MCF 10A (cell line): ENCODE results near the gene ARHGEF37. TPM values are rescaled to one million over a fixed set of nuclear protein-coding genes. Genes with fewer than 3 reads are reported as not detected.
"Not testable (repeated sequence)": the region's sequence is repeated elsewhere in the genome, so short reads cannot be mapped to it uniquely, and the experiment has no call there.

ENCODE experiments used
- BruUV-seq: library from RNA; stranded (reverse); fragments of 400-500 nt; replicated peaks from 2 replicates; lab custom pipeline; 2021; lab: Mats Ljungman, UMichigan
- CTCF ChIA-PET: fragments of 300-600 bp; sonication (Branson Sonifier 250); formaldehyde crosslinking; extraction: SDS; loops from one replicate; lab custom pipeline; 2021; ENCODE audit warnings: antibody characterized with exemption, inconsistent platforms; lab: Yijun Ruan, JAX
- POLR2A ChIA-PET: fragments of 300-600, 350-650 bp; sonication (Branson Sonifier 250); formaldehyde crosslinking; extraction: SDS; loops from one replicate; lab custom pipeline; 2020; ENCODE audit warnings: antibody characterized with exemption, inconsistent platforms; lab: Yijun Ruan, JAX
- DNase-seq: peaks from one replicate; pipeline ENCODE4 v3.0.0-alpha.2; 2018; ENCODE audit not compliant: unreplicated experiment
- H3K27ac Mint-ChIP-seq: one replicate; pipeline ENCODE4 v1.8.0; 2022; ENCODE audit warnings: mild to moderate bottlenecking, low read depth, mixed read lengths; ENCODE audit not compliant: unreplicated experiment
- H3K27me3 Mint-ChIP-seq: one replicate; pipeline ENCODE4 v1.8.0; 2022; ENCODE audit warnings: mixed read lengths; ENCODE audit not compliant: insufficient read depth, unreplicated experiment
- H3K36me3 Mint-ChIP-seq: one replicate; pipeline ENCODE4 v1.8.0; 2022; ENCODE audit warnings: mild to moderate bottlenecking, moderate library complexity, mixed read lengths; ENCODE audit not compliant: insufficient read depth, unreplicated experiment
- H3K4me1 Mint-ChIP-seq: one replicate; pipeline ENCODE4 v1.8.0; 2022; ENCODE audit warnings: mixed read lengths; ENCODE audit not compliant: insufficient read depth, unreplicated experiment
- H3K4me3 Mint-ChIP-seq: one replicate; pipeline ENCODE4 v1.8.0; 2022; ENCODE audit warnings: mild to moderate bottlenecking, moderate library complexity, mixed read lengths; ENCODE audit not compliant: unreplicated experiment
- H3K9me3 Mint-ChIP-seq: one replicate; pipeline ENCODE4 v1.8.0; 2022; ENCODE audit warnings: mixed read lengths; ENCODE audit not compliant: unreplicated experiment
- intact Hi-C: fragments of 100-400 bp; cut with micrococcal nuclease; formaldehyde crosslinking; loops from 2 replicates; pipeline ENCODE4 v1.14.1; 2022
- total RNA-seq: library from RNA; stranded (reverse); gene quantifications from 2 replicates; pipeline ENCODE4 v1.2.3, GENCODE V29; 2022
- TF ChIP-seq, protein P1 (sequence below): fragments of 200-600 bp; IDR thresholded peaks from one replicate; pipeline ENCODE4 v1.8.0; 2022; ENCODE audit warnings: antibody characterized with exemption, mild to moderate bottlenecking; ENCODE audit not compliant: unreplicated experiment

The ARHGEF37 gene
- total RNA-seq, 1 experiment from 2014 or later: 3.9 TPM

- CTCF ChIA-PET: interaction anchor here (0.7 to 4.8 kb wide), 7 partner anchors 10 to 183 kb away, joined by 3 to 40 read pairs (median 3); no protein-coding TSS in a partner anchor
Measured at GRCh38 chr5:149646564-149646963, 65.3 kb downstream of the ARHGEF37 start.

GRCh38 chr5:149647334-149647733 lies 66.0 kb downstream of the ARHGEF37 start:
- ChIA-PET CTCF (no interaction called here), POLR2A (interaction anchor here (0.7 kb wide), 1 partner anchor 28 kb away, joined by 3 read pairs; no protein-coding TSS in a partner anchor)
- no peak for DNase-seq
- no peak overlapping the region for H3K4me3 Mint-ChIP-seq
- H3K4me1 Mint-ChIP-seq: peaks cover 3% of the 10 kb centered on the region
- intact Hi-C loops: no loop called here
- H3K27me3 Mint-ChIP-seq: no peaks in the 10 kb centered on the region
- TF ChIP-seq, protein P1, sequence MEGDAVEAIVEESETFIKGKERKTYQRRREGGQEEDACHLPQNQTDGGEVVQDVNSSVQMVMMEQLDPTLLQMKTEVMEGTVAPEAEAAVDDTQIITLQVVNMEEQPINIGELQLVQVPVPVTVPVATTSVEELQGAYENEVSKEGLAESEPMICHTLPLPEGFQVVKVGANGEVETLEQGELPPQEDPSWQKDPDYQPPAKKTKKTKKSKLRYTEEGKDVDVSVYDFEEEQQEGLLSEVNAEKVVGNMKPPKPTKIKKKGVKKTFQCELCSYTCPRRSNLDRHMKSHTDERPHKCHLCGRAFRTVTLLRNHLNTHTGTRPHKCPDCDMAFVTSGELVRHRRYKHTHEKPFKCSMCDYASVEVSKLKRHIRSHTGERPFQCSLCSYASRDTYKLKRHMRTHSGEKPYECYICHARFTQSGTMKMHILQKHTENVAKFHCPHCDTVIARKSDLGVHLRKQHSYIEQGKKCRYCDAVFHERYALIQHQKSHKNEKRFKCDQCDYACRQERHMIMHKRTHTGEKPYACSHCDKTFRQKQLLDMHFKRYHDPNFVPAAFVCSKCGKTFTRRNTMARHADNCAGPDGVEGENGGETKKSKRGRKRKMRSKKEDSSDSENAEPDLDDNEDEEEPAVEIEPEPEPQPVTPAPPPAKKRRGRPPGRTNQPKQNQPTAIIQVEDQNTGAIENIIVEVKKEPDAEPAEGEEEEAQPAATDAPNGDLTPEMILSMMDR: no peak
- BruUV-seq: no TSS peak
- H3K36me3 Mint-ChIP-seq: no peaks in the 10 kb centered on the region
- no peak overlapping the region for H3K27ac Mint-ChIP-seq
- no peaks in the 10 kb centered on the region for H3K9me3 Mint-ChIP-seq

More at GRCh38 chr5:149646564-149646963, 65.3 kb downstream of the ARHGEF37 start:
- Mint-ChIP-seq H3K4me1 (peaks cover 5% of the 10 kb centered on the region), H3K27ac (no peak overlapping the region), H3K36me3 (no peaks in the 10 kb centered on the region), H3K9me3 (no peaks in the 10 kb centered on the region), H3K27me3 (no peaks in the 10 kb centered on the region), H3K4me3 (no peak overlapping the region)
- no TSS peak for BruUV-seq
- DNase-seq: peak; percentile 77
- POLR2A ChIA-PET: interaction anchor here (0.7 to 1.6 kb wide), 2 partner anchors 10 to 29 kb away, joined by 3 to 6 read pairs; no protein-coding TSS in a partner anchor
- intact Hi-C loops: no loop called here
- TF ChIP-seq, protein P1: no peak

DNA sequence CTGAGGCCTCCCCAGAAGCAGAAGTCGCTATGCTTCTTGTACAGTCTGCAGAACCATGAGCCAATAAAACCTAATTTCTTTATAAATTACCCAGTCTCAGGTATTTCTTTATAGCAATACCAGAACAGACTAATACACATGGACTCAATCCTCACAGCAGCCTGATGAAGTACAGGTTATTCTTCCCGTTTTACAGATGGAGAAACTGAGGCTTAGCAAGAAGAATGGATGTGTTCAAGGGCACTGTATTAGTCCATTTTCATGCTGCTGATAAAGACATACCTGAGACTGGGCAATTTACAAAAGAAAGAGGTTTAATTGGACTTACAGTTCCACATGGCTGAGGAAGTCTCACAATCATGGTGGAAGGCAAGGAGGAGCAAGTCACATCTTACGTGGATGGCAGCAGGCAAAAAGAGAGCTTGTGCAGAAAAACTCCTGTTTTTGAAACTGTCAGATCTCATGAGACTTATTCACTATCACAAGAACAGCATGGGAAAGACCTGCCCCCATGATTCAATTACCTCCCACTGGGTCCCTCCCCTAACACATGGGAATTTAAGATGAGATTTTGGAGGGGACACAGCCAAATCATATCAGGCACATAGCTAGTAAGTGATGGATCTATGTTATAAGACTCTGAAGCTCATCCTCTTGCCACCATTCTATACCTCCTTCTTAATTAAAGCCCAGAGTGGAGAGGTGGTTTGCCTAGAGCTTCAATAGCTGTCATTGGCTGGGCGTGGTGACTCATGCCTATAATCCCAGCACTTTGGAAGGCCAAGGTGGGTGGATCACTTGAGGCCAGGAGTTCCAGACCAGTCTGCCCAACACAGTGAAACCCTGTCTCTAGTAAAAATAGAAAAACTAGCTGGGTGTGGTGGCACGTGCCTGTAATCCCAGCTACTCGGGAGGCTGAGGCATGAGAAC lies 67.4 kb downstream of the ARHGEF37 start:
- DNase-seq, H3K27ac Mint-ChIP-seq, H3K4me1 Mint-ChIP-seq, H3K9me3 Mint-ChIP-seq, BruUV-seq, H3K36me3 Mint-ChIP-seq, H3K4me3 Mint-ChIP-seq, H3K27me3 Mint-ChIP-seq, intact Hi-C loops: not testable (repeated sequence)
- ChIA-PET POLR2A (interaction anchor here (0.7 to 1.2 kb wide), 6 partner anchors 8 to 154 kb away, joined by 3 to 6 read pairs (median 3); no protein-coding TSS in a partner anchor), CTCF (interaction anchor here (0.6 to 1.4 kb wide), 8 partner anchors 8 to 1526 kb away, joined by 3 to 9 read pairs (median 4); no protein-coding TSS in a partner anchor)

GRCh38 chr5:149649730-149650129 lies 68.4 kb downstream of the ARHGEF37 start:
- POLR2A ChIA-PET: interaction anchor here (0.7 to 1.2 kb wide), 2 partner anchors 13 to 15 kb away, joined by 3 to 5 read pairs; no protein-coding TSS in a partner anchor
- H3K9me3 Mint-ChIP-seq, H3K27ac Mint-ChIP-seq, DNase-seq, BruUV-seq, H3K27me3 Mint-ChIP-seq, H3K4me1 Mint-ChIP-seq, H3K4me3 Mint-ChIP-seq, intact Hi-C loops, H3K36me3 Mint-ChIP-seq: not testable (repeated sequence)
- CTCF ChIA-PET: interaction anchor here (1.2 to 1.4 kb wide), 3 partner anchors 9 to 203 kb away, joined by 5 to 9 read pairs (median 7); no protein-coding TSS in a partner anchor
